GM21515 (cell line): Measurements from ENCODE around the gene PHF12.
"Not testable (repeated sequence)": the region's sequence is repeated elsewhere in the genome, so short reads cannot be mapped to it uniquely, and the experiment has no call there.

ENCODE experiments used
- ATAC-seq: cut with Tn5 transposase; IDR thresholded peaks from one replicate; pipeline ENCODE4 v1.9.1; 2021; ENCODE audit not compliant: unreplicated experiment

The PHF12 gene

GRCh38 chr17:28935744-28936460, 15.4 kb downstream of the PHF12 start:
- no peak for ATAC-seq

- ATAC-seq: not testable (repeated sequence)
These were observed 16.8 kb downstream of the PHF12 start for GRCh38 chr17:28934508-28934907.

GRCh38 chr17:28929787-28930186, 21.5 kb downstream of the PHF12 start:
- ATAC-seq: no peak

- no peak for ATAC-seq
These were observed 23.3 kb downstream of the PHF12 start for GRCh38 chr17:28928061-28928460.

GRCh38 chr17:28926786-28927185, 24.5 kb downstream of the PHF12 start:
- ATAC-seq: no peak

- no peak for ATAC-seq
These were observed 25.0 kb downstream of the PHF12 start for GRCh38 chr17:28926366-28926765.

GRCh38 chr17:28925912-28926365, 25.4 kb downstream of the PHF12 start:
- no peak for ATAC-seq

- no peak for ATAC-seq
These were observed 31.1 kb downstream of the PHF12 start for GRCh38 chr17:28920201-28920600.

- no peak for ATAC-seq
These were observed 33.0 kb downstream of the PHF12 start for GRCh38 chr17:28918295-28918694.

GRCh38 chr17:28917465-28917864, 33.9 kb downstream of the PHF12 start:
- no peak for ATAC-seq

- ATAC-seq: no peak
These were observed 34.3 kb downstream of the PHF12 start for GRCh38 chr17:28917029-28917428.

GRCh38 chr17:28916302-28916934, 34.9 kb downstream of the PHF12 start:
- ATAC-seq: no peak

- no peak for ATAC-seq
These were observed 38.4 kb downstream of the PHF12 start for GRCh38 chr17:28912938-28913333.

GRCh38 chr17:28912281-28912937, 38.9 kb downstream of the PHF12 start:
- ATAC-seq: no peak

- no peak for ATAC-seq
These were observed 39.8 kb downstream of the PHF12 start for GRCh38 chr17:28911411-28912045.

GRCh38 chr17:28910534-28910933, 40.8 kb downstream of the PHF12 start:
- ATAC-seq: no peak

- ATAC-seq: no peak
These were observed 42.6 kb downstream of the PHF12 start for GRCh38 chr17:28908640-28909167.

- no peak for ATAC-seq
These were observed 43.4 kb downstream of the PHF12 start for GRCh38 chr17:28907709-28908475.

GRCh38 chr17:28906706-28907438, 44.4 kb downstream of the PHF12 start:
- no peak for ATAC-seq

- ATAC-seq: no peak
These were observed 45.0 kb downstream of the PHF12 start for GRCh38 chr17:28906276-28906675.
